GM06990 (cell line): ENCODE data around the gene FUCA2.

Experiments used
- DNase-seq: peaks from one replicate; pipeline ENCODE4 v3.0.0-alpha.2; 2011; ENCODE audit not compliant: insufficient read length; ENCODE audit errors: extremely low read depth
- H3K27me3 ChIP-seq: replicated peaks from 2 replicates; pipeline ENCODE4 v1.6.0; 2011; ENCODE audit warnings: low read length; ENCODE audit not compliant: control insufficient read depth, insufficient read depth
- H3K36me3 ChIP-seq: 2 replicates; pipeline ENCODE4 v1.5.1; 2011; ENCODE audit warnings: low read length; ENCODE audit not compliant: control insufficient read depth, insufficient read depth
- H3K4me3 ChIP-seq: replicated peaks from 2 replicates; pipeline ENCODE4 v1.5.1; 2011; ENCODE audit warnings: low read depth, mild to moderate bottlenecking, control low read depth, low read length
- TF ChIP-seq, protein P1 (sequence below): IDR thresholded peaks from 2 replicates; pipeline ENCODE4 v1.5.1; 2011; ENCODE audit warnings: low read length, control low read depth, mild to moderate bottlenecking, inconsistent platforms; ENCODE audit not compliant: insufficient read depth, poor library complexity, severe bottlenecking

Gene FUCA2

DNA sequence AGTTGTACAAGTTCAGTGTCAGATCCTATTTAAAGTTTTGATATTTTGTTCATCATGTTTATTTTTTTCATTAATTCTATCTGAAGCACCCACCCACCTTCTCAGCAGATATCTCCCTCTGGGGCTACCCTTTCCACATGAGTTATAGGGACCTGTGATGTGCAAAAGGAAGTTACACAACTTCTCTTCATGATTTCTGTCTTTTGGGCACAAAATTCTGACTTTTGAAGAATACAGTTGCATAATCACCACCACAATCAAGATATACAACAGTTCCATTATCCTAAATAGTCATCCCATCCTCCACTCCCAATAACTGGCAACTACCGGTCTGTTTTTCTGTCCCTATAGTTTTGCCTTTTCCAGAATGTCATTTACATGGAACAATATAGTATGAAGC, 13.8 kb upstream of the FUCA2 start:
- TF ChIP-seq, protein P1, sequence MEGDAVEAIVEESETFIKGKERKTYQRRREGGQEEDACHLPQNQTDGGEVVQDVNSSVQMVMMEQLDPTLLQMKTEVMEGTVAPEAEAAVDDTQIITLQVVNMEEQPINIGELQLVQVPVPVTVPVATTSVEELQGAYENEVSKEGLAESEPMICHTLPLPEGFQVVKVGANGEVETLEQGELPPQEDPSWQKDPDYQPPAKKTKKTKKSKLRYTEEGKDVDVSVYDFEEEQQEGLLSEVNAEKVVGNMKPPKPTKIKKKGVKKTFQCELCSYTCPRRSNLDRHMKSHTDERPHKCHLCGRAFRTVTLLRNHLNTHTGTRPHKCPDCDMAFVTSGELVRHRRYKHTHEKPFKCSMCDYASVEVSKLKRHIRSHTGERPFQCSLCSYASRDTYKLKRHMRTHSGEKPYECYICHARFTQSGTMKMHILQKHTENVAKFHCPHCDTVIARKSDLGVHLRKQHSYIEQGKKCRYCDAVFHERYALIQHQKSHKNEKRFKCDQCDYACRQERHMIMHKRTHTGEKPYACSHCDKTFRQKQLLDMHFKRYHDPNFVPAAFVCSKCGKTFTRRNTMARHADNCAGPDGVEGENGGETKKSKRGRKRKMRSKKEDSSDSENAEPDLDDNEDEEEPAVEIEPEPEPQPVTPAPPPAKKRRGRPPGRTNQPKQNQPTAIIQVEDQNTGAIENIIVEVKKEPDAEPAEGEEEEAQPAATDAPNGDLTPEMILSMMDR, result no peak
- no peaks in the 10 kb centered on the region for H3K27me3 ChIP-seq
- no peak overlapping the region for H3K4me3 ChIP-seq
- no peaks in the 10 kb centered on the region for H3K36me3 ChIP-seq
- no peak for DNase-seq

DNA sequence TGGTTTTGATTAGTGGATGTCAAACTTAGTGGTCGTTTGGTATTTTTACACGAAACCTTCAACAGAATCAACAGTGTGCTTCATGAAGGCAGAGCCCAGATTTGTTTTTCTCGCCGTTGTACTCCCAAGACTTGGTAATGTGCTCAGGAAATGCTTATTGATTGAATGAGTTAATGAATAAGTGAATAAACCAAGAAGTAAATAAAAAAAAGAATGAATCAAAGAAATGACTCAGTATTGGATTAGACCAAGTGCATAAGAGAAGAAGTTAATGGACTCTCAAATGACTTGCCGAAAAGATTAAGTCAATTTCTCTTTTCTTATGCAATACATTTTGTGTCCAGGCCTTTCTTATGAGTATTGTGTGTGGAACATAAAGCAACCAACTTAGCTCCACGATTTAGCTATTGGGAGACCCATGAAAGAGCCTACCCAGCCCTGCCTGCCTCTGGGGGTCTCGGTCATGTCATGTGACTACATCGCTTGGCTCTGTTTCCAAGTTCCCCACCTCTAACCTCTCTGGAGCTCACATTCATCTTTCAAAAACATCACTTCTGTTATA, 10.6 kb upstream of the FUCA2 start:
- TF ChIP-seq, protein P1, result no peak
- no peak for DNase-seq
- H3K36me3 ChIP-seq, result no peaks in the 10 kb centered on the region
- H3K4me3 ChIP-seq, result no peak overlapping the region
- no peaks in the 10 kb centered on the region for H3K27me3 ChIP-seq

DNA sequence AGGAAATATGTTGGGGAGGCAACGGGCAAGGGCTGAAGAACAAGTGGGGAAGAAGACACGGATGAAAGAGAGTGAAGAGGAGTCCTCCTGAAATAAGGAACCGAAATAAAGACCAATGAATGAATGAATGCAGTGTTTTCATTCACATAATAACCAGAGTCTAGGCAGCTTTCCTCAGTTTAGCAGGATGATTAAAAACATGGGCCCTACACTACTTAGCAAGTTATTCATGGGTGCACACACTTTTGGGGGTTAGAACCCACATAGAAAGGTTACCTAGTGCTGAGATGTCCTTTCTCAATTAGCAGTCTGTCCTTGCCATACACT, 5.9 kb upstream of the FUCA2 start:
- Histone ChIP-seq H3K4me3 (no peak overlapping the region), H3K36me3 (no peaks in the 10 kb centered on the region), H3K27me3 (no peaks in the 10 kb centered on the region)
- TF ChIP-seq, protein P1, result no peak
- DNase-seq, result no peak

DNA sequence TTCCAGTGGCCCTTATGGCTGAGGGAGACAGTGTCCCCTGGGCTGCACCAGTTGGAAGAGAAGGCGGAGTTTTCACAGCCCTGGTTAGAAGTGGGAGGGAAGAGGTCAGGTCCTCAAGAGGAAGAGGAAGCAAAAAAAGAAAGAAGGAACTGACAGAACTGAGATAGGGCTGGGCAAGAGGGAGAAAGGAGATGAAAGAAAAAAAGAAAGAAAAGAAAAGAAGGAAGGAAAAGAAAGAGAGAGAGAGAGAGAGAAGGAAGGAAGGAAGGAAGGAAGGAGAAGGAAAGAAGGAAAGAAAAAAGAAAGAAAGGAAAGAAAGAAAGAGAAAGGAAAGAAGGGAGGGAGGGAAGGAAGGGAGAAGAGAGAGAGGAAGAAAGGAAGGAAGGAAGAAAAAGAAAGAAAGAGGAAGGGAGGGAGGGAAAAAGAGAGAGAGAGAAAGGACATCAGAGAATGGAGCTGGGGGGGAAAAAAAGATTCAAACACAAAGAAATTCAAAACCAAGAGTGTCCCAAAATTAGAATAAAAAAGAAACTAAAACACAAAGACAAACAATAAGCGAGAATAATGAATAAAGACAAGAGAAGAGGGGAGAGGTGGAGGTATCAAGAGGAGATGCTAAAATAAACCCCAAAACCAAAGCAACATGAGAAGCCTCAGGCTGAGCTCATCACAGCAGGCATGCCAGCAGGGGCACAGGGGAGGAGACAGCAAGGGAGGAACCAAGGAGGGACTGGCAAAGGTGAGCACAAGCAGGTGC, 5.3 kb upstream of the FUCA2 start:
- no peaks in the 10 kb centered on the region for H3K27me3 ChIP-seq
- H3K36me3 ChIP-seq, result no peaks in the 10 kb centered on the region
- DNase-seq, result no peak
- TF ChIP-seq, protein P1, result no peak
- no peak overlapping the region for H3K4me3 ChIP-seq

DNA sequence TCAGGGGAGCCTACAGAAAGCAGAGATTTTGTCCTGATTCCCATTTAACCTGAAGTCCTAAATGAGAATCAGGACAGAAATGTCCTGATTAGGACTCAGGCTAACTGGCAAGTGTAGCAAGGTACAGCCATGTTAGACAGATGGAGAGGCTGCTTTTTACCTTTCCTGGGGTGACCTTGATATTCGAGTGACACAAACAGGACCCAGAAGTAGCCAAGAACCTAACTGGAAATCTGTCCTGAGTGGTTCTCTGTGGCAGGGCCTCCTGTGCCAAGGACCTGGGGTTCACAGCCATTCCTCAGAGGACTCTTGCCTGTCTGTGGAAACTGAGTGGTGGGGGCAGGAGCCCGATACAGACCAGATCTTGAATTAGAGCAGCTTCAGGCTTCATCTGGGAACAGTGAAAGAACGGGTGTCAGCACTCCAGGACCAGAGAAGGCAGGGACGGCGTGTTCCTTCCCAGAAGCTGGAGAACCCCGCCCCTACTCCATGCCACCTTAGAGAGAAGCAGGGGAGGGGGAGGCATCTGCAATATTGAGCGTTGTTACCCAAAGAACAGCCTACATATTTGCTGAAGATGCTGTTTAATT, 4.3 kb upstream of the FUCA2 start:
- no peaks in the 10 kb centered on the region for H3K27me3 ChIP-seq
- H3K36me3 ChIP-seq, result no peaks in the 10 kb centered on the region
- DNase-seq, result no peak
- TF ChIP-seq, protein P1, result no peak
- no peak overlapping the region for H3K4me3 ChIP-seq
